GM12874 (cell line): ENCODE results near the gene CLCN7.

ENCODE experiments used
- CTCF ChIP-seq: IDR thresholded peaks from 2 replicates; pipeline ENCODE4 v1.5.1; 2011; ENCODE audit warnings: low read depth, mild to moderate bottlenecking, control low read depth, low read length, moderate library complexity; ENCODE audit not compliant: insufficient read depth

Gene CLCN7

GRCh38 chr16:1401061-1401757 lies 73.6 kb downstream of the CLCN7 start:
- TF ChIP-seq CTCF, result no peak

GRCh38 chr16:1398826-1399581 lies 75.8 kb downstream of the CLCN7 start:
- TF ChIP-seq CTCF, result no peak

GRCh38 chr16:1398351-1398750 lies 76.5 kb downstream of the CLCN7 start:
- no peak for TF ChIP-seq CTCF

GRCh38 chr16:1397779-1398178 lies 77.0 kb downstream of the CLCN7 start:
- no peak for TF ChIP-seq CTCF

- no peak for TF ChIP-seq CTCF
Observed at GRCh38 chr16:1395444-1396031, 79.3 kb downstream of the CLCN7 start.
